Neural cell (in vitro differentiated cells): ENCODE measurements around the gene ANKS1B. TPM values are rescaled to one million over a fixed set of nuclear protein-coding genes. Genes with fewer than 3 reads are reported as not detected.

ENCODE experiments used
- H2AFZ ChIP-seq: fragments of 200-600, 300-800 bp; sonication (generic), shearing (Covaris generic); 2 replicates; pipeline ENCODE4 v1.6.0; 2014; ENCODE audit warnings: low read depth, mild to moderate bottlenecking, antibody characterized with exemption, low read length, moderate library complexity
- H3F3A ChIP-seq: fragments of 200-600 bp; shearing (Covaris generic); 2 replicates; pipeline ENCODE4 v1.6.1; 2016; ENCODE audit warnings: mild to moderate bottlenecking, moderate library complexity, mixed read lengths, antibody characterized with exemption, low read length; ENCODE audit not compliant: insufficient read depth, poor library complexity, severe bottlenecking
- H3K27ac ChIP-seq: fragments of 200-600, 300-800 bp; sonication (generic), shearing (Covaris generic); 2 replicates; pipeline ENCODE4 v1.5.1; 2014; ENCODE audit warnings: mild to moderate bottlenecking, low read length, moderate library complexity
- H3K27me3 ChIP-seq: fragments of 300-800, 200-600 bp; sonication (generic), shearing (Covaris generic); 2 replicates; pipeline ENCODE4 v1.6.0; 2014; ENCODE audit warnings: mild to moderate bottlenecking, low read depth, low read length, moderate library complexity; ENCODE audit not compliant: insufficient read depth
- H3K36me3 ChIP-seq: fragments of 300-800, 200-600 bp; sonication (generic), shearing (Covaris generic); 2 replicates; pipeline ENCODE4 v1.5.1; 2014; ENCODE audit warnings: mild to moderate bottlenecking, antibody characterized with exemption, low read length, moderate library complexity; ENCODE audit not compliant: insufficient read depth
- H3K4me2 ChIP-seq: fragments of 300-800, 200-600 bp; sonication (generic), shearing (Covaris generic); 2 replicates; pipeline ENCODE4 v1.6.0; 2014; ENCODE audit warnings: mild to moderate bottlenecking, low read length
- H3K4me3 ChIP-seq: fragments of 300-800, 200-600 bp; sonication (generic), shearing (Covaris generic); 2 replicates; pipeline ENCODE4 v1.5.1; 2014; ENCODE audit warnings: mild to moderate bottlenecking, low read length, moderate library complexity
- H3K79me2 ChIP-seq: fragments of 200-600 bp; shearing (Covaris generic); replicated peaks from 2 replicates; pipeline ENCODE4 v1.6.0; 2014; ENCODE audit warnings: mild to moderate bottlenecking, low read length, moderate library complexity; ENCODE audit not compliant: insufficient read depth
- H3K9ac ChIP-seq: fragments of 300-800, 200-600 bp; sonication (generic), shearing (Covaris generic); 2 replicates; pipeline ENCODE4 v1.6.1; 2016; ENCODE audit warnings: mild to moderate bottlenecking, low read length, mixed read lengths
- H3K9me2 ChIP-seq: fragments of 200-600 bp; shearing (Covaris generic); 2 replicates; pipeline ENCODE4 v1.6.1; 2016; ENCODE audit warnings: mild to moderate bottlenecking, low read length, mixed read lengths; ENCODE audit not compliant: insufficient read depth
- H3K9me3 ChIP-seq: fragments of 200-600, 300-800 bp; sonication (generic), shearing (Covaris generic); 2 replicates; pipeline ENCODE4 v1.6.1; 2016; ENCODE audit warnings: mild to moderate bottlenecking, mixed run types, low read length, moderate library complexity, mixed read lengths
- H4K20me1 ChIP-seq: fragments of 200-600 bp; shearing (Covaris generic); 2 replicates; pipeline ENCODE4 v1.6.1; 2016; ENCODE audit warnings: mild to moderate bottlenecking, mixed run types; ENCODE audit not compliant: insufficient read depth
- EP300 ChIP-seq: fragments of 450-650 bp; conservative IDR thresholded peaks from 2 replicates; pipeline ENCODE4 v1.6.1; 2014; ENCODE audit warnings: antibody characterized with exemption, mild to moderate bottlenecking, moderate library complexity; ENCODE audit not compliant: poor library complexity, severe bottlenecking
- EZH2 ChIP-seq: fragments of 200-600, 300-800 bp; shearing (Covaris generic), sonication (generic); IDR thresholded peaks from 2 replicates; pipeline ENCODE4 v1.6.1; 2014; ENCODE audit warnings: antibody characterized with exemption, low read length, borderline replicate concordance, mild to moderate bottlenecking; ENCODE audit not compliant: insufficient read depth, poor library complexity, severe bottlenecking
- MXI1 ChIP-seq: fragments of 450-650 bp; conservative IDR thresholded peaks from 2 replicates; pipeline ENCODE4 v1.6.1; 2014; ENCODE audit warnings: antibody characterized with exemption, mild to moderate bottlenecking; ENCODE audit not compliant: poor library complexity, severe bottlenecking
- POLR2AphosphoS5 ChIP-seq: IDR thresholded peaks from 2 replicates; pipeline ENCODE4 v1.6.1; 2012
- RAD21 ChIP-seq: fragments of 450-650 bp; conservative IDR thresholded peaks from 2 replicates; pipeline ENCODE4 v1.6.1; 2014; ENCODE audit warnings: antibody characterized with exemption, mild to moderate bottlenecking, moderate library complexity
- REST ChIP-seq: IDR thresholded peaks from 2 replicates; pipeline ENCODE4 v1.6.1; 2012; ENCODE audit warnings: borderline replicate concordance
- SMC3 ChIP-seq: fragments of 450-650 bp; conservative IDR thresholded peaks from 2 replicates; pipeline ENCODE4 v1.6.1; 2014; ENCODE audit warnings: antibody characterized with exemption, mild to moderate bottlenecking, moderate library complexity; ENCODE audit not compliant: poor library complexity
- TAF1 ChIP-seq: IDR thresholded peaks from 2 replicates; pipeline ENCODE4 v1.6.1; 2012; ENCODE audit warnings: low read depth
- polyA plus RNA-seq: library from polyadenylated mRNA; depleted of rRNA; stranded (reverse); fragments of >200 nt; gene quantifications from 2 replicates; pipeline ENCODE4 v1.2.3, GENCODE V29; 2014
- TF ChIP-seq, protein P1 (sequence below): fragments of 450-650 bp; IDR thresholded peaks from 2 replicates; pipeline ENCODE4 v1.5.1; 2014; ENCODE audit warnings: antibody characterized with exemption, mild to moderate bottlenecking, moderate library complexity; ENCODE audit not compliant: poor library complexity, severe bottlenecking

The ANKS1B gene
- polyA plus RNA-seq, 1 donor from 2014 or later: 65.6 TPM

- Histone ChIP-seq H3K27ac (no peak overlapping the region), H3K27me3 (no peaks in the 10 kb centered on the region), H3F3A (no peaks in the 10 kb centered on the region), H3K4me3 (no peak overlapping the region), H3K9me2 (no peaks in the 10 kb centered on the region), H3K9me3 (no peaks in the 10 kb centered on the region), H4K20me1 (no peaks in the 10 kb centered on the region), H3K79me2 (no peaks in the 10 kb centered on the region), H3K9ac (no peak overlapping the region), H3K4me2 (no peak overlapping the region), H3K36me3 (no peaks in the 10 kb centered on the region), H2AFZ (no peak overlapping the region)
- no peak for TF ChIP-seq EP300
- TF ChIP-seq, protein P1, sequence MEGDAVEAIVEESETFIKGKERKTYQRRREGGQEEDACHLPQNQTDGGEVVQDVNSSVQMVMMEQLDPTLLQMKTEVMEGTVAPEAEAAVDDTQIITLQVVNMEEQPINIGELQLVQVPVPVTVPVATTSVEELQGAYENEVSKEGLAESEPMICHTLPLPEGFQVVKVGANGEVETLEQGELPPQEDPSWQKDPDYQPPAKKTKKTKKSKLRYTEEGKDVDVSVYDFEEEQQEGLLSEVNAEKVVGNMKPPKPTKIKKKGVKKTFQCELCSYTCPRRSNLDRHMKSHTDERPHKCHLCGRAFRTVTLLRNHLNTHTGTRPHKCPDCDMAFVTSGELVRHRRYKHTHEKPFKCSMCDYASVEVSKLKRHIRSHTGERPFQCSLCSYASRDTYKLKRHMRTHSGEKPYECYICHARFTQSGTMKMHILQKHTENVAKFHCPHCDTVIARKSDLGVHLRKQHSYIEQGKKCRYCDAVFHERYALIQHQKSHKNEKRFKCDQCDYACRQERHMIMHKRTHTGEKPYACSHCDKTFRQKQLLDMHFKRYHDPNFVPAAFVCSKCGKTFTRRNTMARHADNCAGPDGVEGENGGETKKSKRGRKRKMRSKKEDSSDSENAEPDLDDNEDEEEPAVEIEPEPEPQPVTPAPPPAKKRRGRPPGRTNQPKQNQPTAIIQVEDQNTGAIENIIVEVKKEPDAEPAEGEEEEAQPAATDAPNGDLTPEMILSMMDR: no peak
- TF ChIP-seq EZH2: no peak
- no peak for TF ChIP-seq POLR2AphosphoS5
- no peak for TF ChIP-seq RAD21
- TF ChIP-seq REST: no peak
- TF ChIP-seq SMC3: no peak
- no peak for TF ChIP-seq TAF1
- TF ChIP-seq MXI1: no peak
These were observed 891.6 kb downstream of the ANKS1B start for GRCh38 chr12:99093166-99093565.

DNA sequence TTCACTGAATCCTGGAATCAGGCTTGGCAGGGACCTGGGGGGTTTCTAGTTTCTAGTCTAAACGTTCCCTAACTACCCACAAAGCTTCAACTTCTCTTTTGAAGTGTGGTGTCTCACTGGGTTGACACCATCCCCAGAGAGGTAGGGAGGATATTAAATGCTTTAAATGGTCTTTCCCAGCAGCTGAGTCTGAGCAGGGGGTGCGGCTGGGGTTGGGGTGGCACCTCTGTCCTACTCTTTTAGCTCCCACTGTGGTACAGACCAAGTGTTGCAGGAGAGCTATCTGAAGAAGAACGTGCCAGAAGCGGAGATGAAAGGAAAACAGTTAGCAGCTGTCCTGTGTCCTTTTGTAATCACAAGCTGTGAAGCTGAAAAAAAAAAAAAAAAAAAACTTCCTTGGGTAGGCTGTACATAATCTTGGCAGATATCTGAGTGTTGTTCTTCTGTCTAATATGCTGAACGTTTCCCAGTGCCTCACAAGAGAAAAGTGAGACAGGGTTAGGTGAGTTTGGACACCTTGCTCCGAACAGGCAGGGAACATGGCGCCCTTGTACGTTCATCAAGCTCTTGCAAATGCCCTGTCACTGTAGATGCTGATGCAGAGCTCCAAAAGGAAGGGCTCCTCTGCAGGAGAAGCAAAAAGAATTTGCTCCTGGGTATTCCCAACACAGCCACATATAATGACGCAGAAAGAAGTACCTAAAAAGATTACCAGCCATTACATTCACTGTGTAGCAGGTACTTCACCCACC lies 892.5 kb downstream of the ANKS1B start:
- H3F3A ChIP-seq: no peaks in the 10 kb centered on the region
- TF ChIP-seq RAD21: no peak
- no peak for TF ChIP-seq REST
- no peak for TF ChIP-seq MXI1
- no peak for TF ChIP-seq POLR2AphosphoS5
- no peak for TF ChIP-seq SMC3
- TF ChIP-seq, protein P1: no peak
- no peak for TF ChIP-seq EZH2
- no peak for TF ChIP-seq EP300
- TF ChIP-seq TAF1: no peak
- no peaks in the 10 kb centered on the region for H4K20me1 ChIP-seq
- H3K27me3 ChIP-seq: no peaks in the 10 kb centered on the region
- no peaks in the 10 kb centered on the region for H3K9me3 ChIP-seq
- H3K4me3 ChIP-seq: no peak overlapping the region
- H3K9me2 ChIP-seq: no peaks in the 10 kb centered on the region
- no peak overlapping the region for H3K4me2 ChIP-seq
- H3K79me2 ChIP-seq: no peaks in the 10 kb centered on the region
- no peak overlapping the region for H2AFZ ChIP-seq
- no peaks in the 10 kb centered on the region for H3K36me3 ChIP-seq
- no peak overlapping the region for H3K27ac ChIP-seq
- H3K9ac ChIP-seq: no peak overlapping the region
